ENCODE results near the gene PALD1.

PALD1 gene

DNA sequence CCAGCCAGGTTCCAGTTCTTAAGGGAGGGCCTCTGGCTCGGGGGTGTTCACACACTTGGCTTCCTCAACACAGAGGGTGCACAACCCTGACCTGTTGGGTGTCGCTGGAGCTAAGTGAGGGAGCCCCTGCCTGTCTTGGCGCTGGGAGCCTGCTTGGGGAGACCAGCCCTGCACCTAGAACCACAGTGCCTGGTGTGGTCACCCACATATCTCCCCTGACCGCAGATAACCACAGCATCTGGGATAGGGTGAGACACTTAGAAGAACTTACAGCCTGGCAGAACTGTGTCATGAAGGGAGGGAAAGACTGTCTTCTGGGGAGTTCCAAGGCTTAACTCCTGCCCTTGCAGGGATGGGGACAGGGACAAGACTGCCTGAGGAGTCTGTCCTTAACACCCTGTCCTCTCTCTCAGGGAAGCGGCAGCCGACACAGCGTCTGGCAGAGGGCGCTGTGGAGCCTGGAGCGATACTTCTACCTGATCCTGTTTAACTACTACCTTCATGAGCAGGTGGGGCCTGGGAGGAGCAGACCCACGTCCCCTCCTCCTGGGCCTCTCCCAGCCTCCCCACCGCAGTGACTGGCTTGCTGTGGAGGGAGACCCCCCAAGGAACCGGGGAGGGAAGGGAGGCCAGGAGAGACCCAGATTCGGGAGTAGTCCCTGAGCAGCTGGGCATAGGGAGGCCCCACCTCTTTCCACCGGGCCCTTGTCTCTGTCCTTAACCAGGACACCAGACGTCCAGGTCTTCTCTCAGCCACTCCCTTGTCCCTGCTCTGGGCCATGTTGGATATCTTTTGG is 59.0 kb downstream of the PALD1 start:
- no peak for DNase-seq

- DNase-seq, result no peak
Observed at GRCh38 chr10:70538195-70538520, 59.6 kb downstream of the PALD1 start.

GRCh38 chr10:70538731-70539338 is 60.3 kb downstream of the PALD1 start:
- DNase-seq, result no peak

DNA sequence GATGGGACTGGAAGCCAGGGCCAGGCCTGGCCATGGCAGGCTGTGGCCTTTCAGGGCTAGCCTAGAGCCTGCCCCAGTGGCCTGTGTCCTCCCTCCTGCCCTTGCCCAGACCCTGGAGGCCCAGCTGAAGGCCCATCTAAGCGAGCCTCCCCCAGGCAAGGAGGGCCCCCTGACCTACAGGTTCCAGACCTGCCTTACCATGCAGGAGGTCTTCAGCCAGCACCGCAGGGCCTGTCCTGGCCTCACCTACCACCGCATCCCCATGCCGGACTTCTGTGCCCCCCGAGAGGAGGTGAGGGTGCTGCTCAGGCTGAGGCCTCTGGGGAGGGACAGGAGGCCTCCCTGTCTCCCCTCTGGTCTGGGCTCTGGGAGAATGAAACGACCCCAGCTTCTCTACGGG is 60.9 kb downstream of the PALD1 start:
- no peak for DNase-seq

DNA sequence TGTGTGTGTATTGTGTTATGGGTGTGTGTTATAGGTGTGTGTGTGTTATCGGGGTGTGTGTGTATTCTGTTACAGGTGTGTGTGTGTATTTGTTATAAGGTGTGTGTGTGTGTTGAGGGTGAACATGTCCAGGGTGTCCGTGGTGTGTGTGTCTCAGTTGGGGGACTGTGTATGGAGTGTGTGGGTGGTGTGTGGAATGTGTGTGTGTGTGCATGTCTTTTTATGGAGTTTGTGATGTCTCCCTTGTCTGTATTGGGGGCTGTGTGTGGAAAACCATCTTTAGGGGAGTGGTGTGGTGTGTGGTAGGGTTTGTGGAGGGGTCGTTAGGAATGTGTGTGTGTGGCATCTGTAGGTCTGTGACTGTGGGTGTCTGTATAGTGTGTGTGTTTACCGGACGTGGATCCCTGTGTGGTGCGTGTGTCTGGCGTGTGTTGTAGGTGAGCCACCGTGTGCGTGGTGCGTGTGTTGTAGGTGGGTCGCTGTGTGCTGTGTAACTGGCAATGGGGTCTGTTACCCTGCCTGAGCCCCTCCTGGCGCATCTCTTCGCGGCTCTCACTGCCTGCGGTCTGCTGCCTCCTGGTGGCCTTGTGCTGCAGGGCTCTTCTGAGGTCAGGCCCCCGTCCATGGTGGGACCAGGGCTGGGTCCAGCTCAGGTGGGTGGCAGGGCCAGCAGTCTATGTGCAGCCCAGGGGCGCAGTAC is 61.7 kb downstream of the PALD1 start:
- no peak for DNase-seq

DNA sequence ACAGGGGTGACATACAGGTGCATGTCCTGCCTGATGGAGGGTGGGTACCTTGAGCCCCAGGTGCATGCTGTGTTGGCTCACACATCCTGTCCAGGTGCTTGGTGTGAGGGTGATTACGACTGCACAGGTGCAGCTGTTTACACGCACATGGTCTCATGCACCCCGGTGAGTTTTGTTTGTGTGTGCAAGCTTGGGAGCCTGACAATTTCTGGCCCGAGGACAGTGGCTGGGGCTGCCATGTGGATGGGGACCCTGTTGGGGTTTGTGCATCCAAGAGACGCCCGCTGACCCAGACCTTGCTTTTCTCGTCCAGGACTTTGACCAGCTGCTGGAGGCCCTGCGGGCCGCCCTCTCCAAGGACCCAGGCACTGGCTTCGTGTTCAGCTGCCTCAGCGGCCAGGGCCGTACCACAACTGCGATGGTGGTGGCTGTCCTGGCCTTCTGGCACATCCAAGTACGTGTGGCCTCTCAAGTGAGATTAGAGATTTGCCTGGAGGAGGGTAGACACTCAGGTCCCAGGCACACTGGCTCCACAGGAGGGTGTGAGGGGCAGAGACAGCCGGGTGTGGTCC is 62.3 kb downstream of the PALD1 start:
- DNase-seq, result no peak

DNA sequence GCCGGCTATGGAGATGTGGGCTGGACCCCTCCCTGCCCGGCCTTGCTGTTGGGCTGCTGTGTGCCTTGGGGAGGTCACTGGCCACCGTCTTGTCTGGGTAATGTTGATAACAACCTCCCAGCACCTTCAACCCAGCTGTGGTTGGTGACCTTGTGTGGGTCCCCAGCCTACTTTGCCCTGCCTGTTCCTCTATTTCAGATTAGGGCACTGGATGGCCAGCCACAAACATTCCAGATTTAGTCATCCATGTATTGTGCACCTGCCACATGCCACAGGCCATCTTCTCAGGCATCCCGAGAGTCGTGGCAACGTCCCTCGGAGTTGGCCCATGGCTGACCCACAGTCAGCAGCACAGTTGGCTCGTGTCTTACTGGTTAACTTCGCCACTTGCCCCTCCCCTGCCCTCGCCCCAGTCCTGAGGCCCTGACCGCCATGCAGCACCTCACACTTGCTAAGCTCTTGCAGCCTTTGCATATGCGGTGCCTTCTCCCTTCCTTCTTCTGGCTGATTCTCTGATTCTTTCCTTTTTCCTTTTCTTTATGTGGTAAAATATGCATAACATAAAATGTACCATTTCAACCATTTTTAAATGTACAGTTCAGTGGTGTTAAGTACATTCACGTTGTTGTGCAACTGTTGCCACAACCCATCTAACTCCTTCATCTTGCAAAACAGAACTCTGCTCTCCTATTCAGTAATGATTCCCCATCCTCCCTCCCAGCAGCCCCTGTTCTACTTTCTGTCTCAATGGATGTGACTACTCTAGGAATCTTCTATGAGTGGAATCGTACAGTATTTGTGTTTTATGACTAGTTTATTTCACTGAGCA is 63.4 kb downstream of the PALD1 start:
- DNase-seq, result no peak

DNA sequence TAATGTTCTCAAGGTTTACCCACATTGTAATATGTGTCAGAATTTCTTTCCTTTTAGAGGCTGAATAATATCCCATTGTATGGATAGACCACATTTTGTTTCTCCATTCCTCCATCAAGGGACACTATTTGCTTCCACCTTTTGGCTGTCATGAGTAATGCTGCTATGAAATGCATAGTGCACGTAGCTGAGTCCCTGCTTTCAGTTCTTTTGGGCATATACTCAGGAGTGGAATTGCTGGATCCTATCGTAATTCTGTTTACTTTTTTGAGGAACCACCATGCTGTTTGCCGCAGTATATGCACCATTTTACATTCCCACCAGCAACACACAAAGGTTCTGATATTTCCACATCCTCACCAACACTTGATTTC is 64.0 kb downstream of the PALD1 start:
- no peak for DNase-seq

- DNase-seq, result no peak
Observed at GRCh38 chr10:70543911-70544310, 65.3 kb downstream of the PALD1 start.

DNA sequence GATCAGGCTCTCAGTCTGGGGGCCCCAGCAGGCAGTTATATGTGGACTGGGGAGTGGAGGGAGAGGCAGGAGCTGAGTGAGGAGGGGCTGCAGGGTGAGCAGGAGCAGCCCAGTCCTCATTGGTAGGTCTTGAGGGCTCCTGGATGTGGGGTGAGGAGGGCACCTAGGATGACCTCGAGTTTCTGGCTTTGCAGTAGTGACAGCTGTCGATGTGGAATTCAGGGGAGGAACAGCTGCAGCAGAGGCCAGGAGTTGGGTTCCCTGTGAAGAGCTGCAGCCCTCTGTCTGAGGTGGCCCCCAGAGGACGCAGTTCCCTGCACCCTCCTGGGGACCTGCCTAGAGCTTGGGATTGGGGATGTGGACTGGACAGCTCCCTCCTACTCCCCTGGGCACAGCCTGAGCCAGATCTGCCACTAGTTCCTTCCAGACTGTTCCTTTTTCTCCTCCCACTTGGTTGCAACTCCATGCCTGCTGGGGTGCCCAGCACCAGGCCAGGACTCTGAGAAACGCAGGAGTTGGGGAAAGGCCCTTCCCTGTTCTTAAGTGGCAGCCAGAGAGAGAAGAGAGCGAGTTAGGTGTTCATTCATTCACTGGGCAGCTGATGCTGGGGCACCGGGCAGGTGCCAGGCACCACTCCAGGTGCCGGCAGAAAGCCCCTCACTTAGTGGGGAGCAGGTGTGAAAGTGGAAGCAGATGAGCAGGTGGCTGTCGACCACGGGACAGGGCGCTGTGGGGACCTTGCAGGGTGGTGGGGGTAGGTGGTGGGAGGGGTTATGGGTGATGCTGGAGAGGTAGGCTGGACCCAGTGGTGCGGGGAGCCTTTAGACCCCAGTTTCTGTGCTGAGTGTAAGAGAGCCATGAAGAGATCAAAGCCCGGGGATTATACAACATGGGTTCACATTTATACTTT is 66.1 kb downstream of the PALD1 start:
- no peak for DNase-seq

GRCh38 chr10:70546584-70546983 is 68.0 kb downstream of the PALD1 start:
- DNase-seq, result no peak

DNA sequence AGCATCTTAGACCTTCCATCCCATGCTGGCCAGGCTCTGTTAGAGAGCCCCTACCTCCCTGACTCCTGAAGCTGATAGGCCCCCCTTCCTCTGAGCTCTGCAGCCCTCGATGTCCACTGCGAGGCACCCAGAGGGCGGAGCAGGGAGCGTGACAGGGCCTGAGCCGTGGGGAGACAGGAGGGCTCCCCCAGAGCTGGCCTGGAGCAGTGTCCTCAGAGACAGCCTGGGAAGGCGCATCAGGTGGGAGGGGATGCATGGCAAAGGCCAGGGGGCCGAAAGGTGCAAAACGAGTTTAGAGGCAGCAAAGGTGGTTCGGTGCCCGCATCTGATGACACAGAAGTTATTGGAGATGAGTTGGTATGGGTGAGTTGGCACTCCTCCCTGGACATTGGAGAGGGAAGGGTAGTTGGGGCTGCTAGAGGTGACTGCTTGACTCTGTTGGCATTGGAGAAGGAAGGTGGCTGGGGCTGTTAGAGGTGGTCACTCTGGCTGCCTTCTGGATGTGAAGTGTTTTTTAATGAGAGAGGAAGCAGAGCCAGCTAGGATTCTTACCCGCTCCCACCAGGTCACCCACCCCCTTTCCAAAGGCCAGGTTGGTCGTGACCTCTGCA is 70.9 kb downstream of the PALD1 start:
- no peak for DNase-seq

DNA sequence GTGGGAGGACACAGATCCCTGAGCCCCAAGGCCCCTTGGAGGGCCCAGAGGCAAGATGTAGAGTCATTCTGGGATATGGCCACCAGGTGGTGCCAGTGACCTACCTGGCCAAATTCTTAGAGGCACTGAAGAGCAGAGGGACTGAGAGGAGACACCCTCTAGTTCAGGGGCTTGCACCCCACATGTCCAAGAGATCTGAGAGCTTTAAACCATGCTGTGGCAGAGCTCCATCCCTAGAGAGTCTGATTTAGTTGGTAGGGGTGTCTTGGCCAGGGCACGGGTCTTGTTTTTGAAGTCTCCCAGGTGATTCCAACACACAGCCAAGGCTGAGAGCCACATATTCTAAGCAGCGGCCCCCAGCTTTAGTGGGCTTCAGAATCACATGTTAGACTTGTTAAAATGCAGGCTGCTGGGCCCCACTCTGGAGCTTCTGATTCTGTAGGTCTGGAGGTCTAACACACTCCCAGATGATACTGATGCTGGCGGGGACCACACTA is 71.4 kb downstream of the PALD1 start:
- DNase-seq, result peak; percentile 72

- DNase-seq, result no peak
Observed at GRCh38 chr10:70550459-70550858, 71.9 kb downstream of the PALD1 start.

- DNase-seq, result no peak
Observed at GRCh38 chr10:70551466-70551865, 72.9 kb downstream of the PALD1 start.

- no peak for DNase-seq
Observed at GRCh38 chr10:70551971-70552422, 73.4 kb downstream of the PALD1 start.

- DNase-seq, result no peak
Observed at GRCh38 chr10:70552586-70552985, 74.0 kb downstream of the PALD1 start.

DNA sequence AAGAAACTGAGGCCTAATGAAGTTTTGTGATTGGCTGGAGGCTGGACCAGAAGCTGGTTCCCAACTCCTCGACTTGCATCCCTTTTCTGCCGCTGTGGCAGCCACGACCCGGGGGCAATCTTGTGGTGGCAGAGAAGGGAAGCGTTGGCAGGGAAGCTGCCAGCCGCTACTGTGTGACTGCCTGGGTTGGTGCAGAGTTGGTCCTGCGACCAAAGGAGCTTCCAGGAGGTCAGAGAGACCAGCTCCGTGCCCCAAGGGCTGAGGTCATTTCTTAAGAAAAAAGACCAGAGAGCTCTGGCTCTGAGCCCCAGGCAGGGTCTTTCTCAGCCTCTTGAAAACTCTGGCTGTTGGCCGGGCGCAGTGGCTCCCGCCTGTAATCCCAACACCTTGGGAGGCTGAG is 76.8 kb downstream of the PALD1 start:
- no peak for DNase-seq

DNA sequence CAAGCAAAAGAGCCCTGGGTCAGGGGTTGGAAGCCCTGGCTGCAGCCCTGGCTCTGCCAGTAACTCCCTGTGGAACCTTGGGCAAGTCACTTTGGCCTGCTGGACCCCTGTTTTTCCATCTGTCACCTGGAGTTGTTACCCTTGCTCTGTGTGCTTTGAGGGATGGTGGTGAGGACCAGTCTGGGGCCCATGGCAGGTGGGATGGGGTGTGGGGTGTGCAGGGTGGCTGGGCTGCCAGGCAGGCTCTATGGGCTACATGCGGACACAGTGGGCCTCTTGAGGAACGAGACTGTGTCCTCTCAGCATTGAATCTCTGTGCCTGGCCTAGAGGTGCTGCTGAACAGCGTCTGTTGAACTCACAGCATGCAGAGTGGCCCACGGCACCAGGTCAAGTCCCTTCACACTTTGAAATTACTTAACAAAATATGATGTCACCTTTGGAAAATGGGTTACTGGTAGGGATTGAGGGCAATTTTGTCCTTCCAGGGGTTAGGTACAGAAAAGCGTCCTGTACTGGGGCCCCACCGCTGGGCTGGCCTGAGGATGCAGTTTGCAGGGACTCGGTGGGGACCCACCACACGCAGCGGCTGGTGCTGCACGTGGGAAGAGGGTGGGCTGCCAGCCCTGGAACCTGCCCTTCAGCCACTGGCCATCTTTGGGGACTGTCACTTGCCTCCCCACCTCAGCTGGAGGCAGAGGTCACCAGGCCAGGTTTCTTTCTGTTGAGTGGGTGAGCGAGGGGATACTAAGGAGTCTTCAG is 78.7 kb downstream of the PALD1 start:
- DNase-seq, result no peak

GRCh38 chr10:70557876-70558275 is 79.3 kb downstream of the PALD1 start:
- DNase-seq, result no peak
